MM.1S (cell line): Measurements from ENCODE around the gene TREX2.

ENCODE experiments used
- DNase-seq: peaks from one replicate; pipeline ENCODE4 v3.0.0-alpha.2; 2015
- H2AFZ ChIP-seq: fragments of 300-600 bp; sonication (generic); 2 replicates; pipeline ENCODE4 v1.6.0; 2016; ENCODE audit warnings: antibody characterized with exemption, low read length
- H3F3A ChIP-seq: fragments of 300-600 bp; sonication (generic); 2 replicates; pipeline ENCODE4 v1.6.1; 2016; ENCODE audit warnings: mild to moderate bottlenecking, antibody characterized with exemption, low read length, moderate library complexity, mixed read lengths; ENCODE audit not compliant: insufficient read depth
- H3K27ac ChIP-seq: fragments of 300-600 bp; sonication (generic); 2 replicates; pipeline ENCODE4 v1.5.1; 2016; ENCODE audit warnings: mild to moderate bottlenecking, low read length
- H3K27me3 ChIP-seq: fragments of 300-600 bp; sonication (generic); replicated peaks from 2 replicates; pipeline ENCODE4 v1.6.0; 2016; ENCODE audit warnings: low read length; ENCODE audit not compliant: insufficient read depth
- H3K36me3 ChIP-seq: fragments of 300-600 bp; sonication (generic); replicated peaks from 2 replicates; pipeline ENCODE4 v1.6.1; 2016; ENCODE audit warnings: mild to moderate bottlenecking, low read length, mixed read lengths; ENCODE audit not compliant: insufficient read depth
- H3K4me1 ChIP-seq: fragments of 300-600 bp; sonication (generic); 2 replicates; pipeline ENCODE4 v1.6.1; 2016; ENCODE audit warnings: low read length, mixed read lengths
- H3K4me2 ChIP-seq: fragments of 300-600 bp; sonication (generic); 2 replicates; pipeline ENCODE4 v1.6.0; 2016; ENCODE audit warnings: low read depth, low read length
- H3K4me3 ChIP-seq: fragments of 300-600 bp; sonication (generic); 2 replicates; pipeline ENCODE4 v1.5.1; 2016; ENCODE audit warnings: low read length, mixed read lengths
- H3K79me2 ChIP-seq: fragments of 300-600 bp; sonication (generic); 2 replicates; pipeline ENCODE4 v1.6.1; 2016; ENCODE audit warnings: mixed run types, low read length, mixed read lengths
- H3K9ac ChIP-seq: fragments of 300-600 bp; sonication (generic); 2 replicates; pipeline ENCODE4 v1.6.1; 2016; ENCODE audit warnings: low read length, mixed read lengths
- H3K9me2 ChIP-seq: fragments of 300-600 bp; sonication (generic); replicated peaks from 2 replicates; pipeline ENCODE4 v1.6.1; 2016; ENCODE audit warnings: mild to moderate bottlenecking, low read length, mixed read lengths; ENCODE audit not compliant: insufficient read depth
- H3K9me3 ChIP-seq: fragments of 300-600 bp; sonication (generic); replicated peaks from 2 replicates; pipeline ENCODE4 v1.6.1; 2016; ENCODE audit warnings: mild to moderate bottlenecking, low read length, mixed read lengths; ENCODE audit not compliant: insufficient read depth
- H4K20me1 ChIP-seq: fragments of 300-600 bp; sonication (generic); 2 replicates; pipeline ENCODE4 v1.6.1; 2016; ENCODE audit warnings: mild to moderate bottlenecking, low read length, moderate library complexity, mixed read lengths; ENCODE audit not compliant: insufficient read depth
- CTCF ChIP-seq: fragments of 300-600 bp; sonication (generic); IDR thresholded peaks from 2 replicates; pipeline ENCODE4 v1.5.1; 2016; ENCODE audit warnings: antibody characterized with exemption, low read length, mixed read lengths
- EZH2 ChIP-seq: fragments of 300-600 bp; sonication (generic); optimal IDR thresholded peaks from 2 replicates; pipeline ENCODE3; 2017; ENCODE audit warnings: low read depth, mild to moderate bottlenecking, antibody characterized with exemption, low read length, mixed read lengths
- EZH2phosphoT487 ChIP-seq: fragments of 300-600 bp; sonication (generic); IDR thresholded peaks from 2 replicates; pipeline ENCODE4 v1.6.1; 2018; ENCODE audit warnings: antibody characterized with exemption, low read length

TREX2 gene

GRCh38 chrX:153408221-153408721 is 37.6 kb downstream of the TREX2 start:
- no peaks in the 10 kb centered on the region for H4K20me1 ChIP-seq
- H3K4me1 ChIP-seq: no peaks in the 10 kb centered on the region
- TF ChIP-seq EZH2phosphoT487: no peak
- no peak for TF ChIP-seq EZH2
- no peak for TF ChIP-seq CTCF
- no peaks in the 10 kb centered on the region for H3K9me3 ChIP-seq
- no peak overlapping the region for H3K27ac ChIP-seq
- no peak overlapping the region for H3K9ac ChIP-seq
- no peak overlapping the region for H2AFZ ChIP-seq
- no peak for DNase-seq
- no peaks in the 10 kb centered on the region for H3F3A ChIP-seq
- no peak overlapping the region for H3K4me2 ChIP-seq
- H3K79me2 ChIP-seq: no peaks in the 10 kb centered on the region
- H3K27me3 ChIP-seq: peaks cover 24% of the 10 kb centered on the region; the same call in 1 of the 2 replicates
- H3K9me2 ChIP-seq: no peaks in the 10 kb centered on the region
- no peaks in the 10 kb centered on the region for H3K36me3 ChIP-seq
- no peak overlapping the region for H3K4me3 ChIP-seq

- Histone ChIP-seq H3K4me2 (no peak overlapping the region), H3K9me2 (no peaks in the 10 kb centered on the region), H2AFZ (no peak overlapping the region)
Observed at GRCh38 chrX:153407736-153408135, 38.1 kb downstream of the TREX2 start.

GRCh38 chrX:153406903-153407302 is 39.0 kb downstream of the TREX2 start:
- Histone ChIP-seq H3F3A (no peaks in the 10 kb centered on the region), H4K20me1 (no peaks in the 10 kb centered on the region), H3K36me3 (no peaks in the 10 kb centered on the region), H3K79me2 (no peaks in the 10 kb centered on the region), H3K27me3 (peaks cover 23% of the 10 kb centered on the region), H3K4me2 (no peak overlapping the region), H3K4me1 (no peaks in the 10 kb centered on the region), H3K27ac (no peak overlapping the region), H2AFZ (no peak overlapping the region), H3K9me2 (no peaks in the 10 kb centered on the region), H3K9ac (no peak overlapping the region), H3K4me3 (no peak overlapping the region), H3K9me3 (no peaks in the 10 kb centered on the region)
- TF ChIP-seq EZH2 (no peak), EZH2phosphoT487 (no peak), CTCF (no peak)
- no peak for DNase-seq

More at GRCh38 chrX:153407736-153408135, 38.1 kb downstream of the TREX2 start:
- DNase-seq: no peak
- no peaks in the 10 kb centered on the region for H3K79me2 ChIP-seq
- no peaks in the 10 kb centered on the region for H3K9me3 ChIP-seq
- H3F3A ChIP-seq: no peaks in the 10 kb centered on the region
- H3K9ac ChIP-seq: no peak overlapping the region
- no peak overlapping the region for H3K27ac ChIP-seq
- no peak overlapping the region for H3K4me3 ChIP-seq
- no peaks in the 10 kb centered on the region for H3K4me1 ChIP-seq
- peaks cover 24% of the 10 kb centered on the region; the same call in 1 of the 2 replicates for H3K27me3 ChIP-seq
- no peak for TF ChIP-seq EZH2
- TF ChIP-seq EZH2phosphoT487: no peak
- no peak for TF ChIP-seq CTCF
- H3K36me3 ChIP-seq: no peaks in the 10 kb centered on the region
- H4K20me1 ChIP-seq: no peaks in the 10 kb centered on the region
